MM.1S (cell line): ENCODE measurements around the gene PCOLCE2.

Experiments used
- EZH2 ChIP-seq: fragments of 300-600 bp; sonication (generic); optimal IDR thresholded peaks from 2 replicates; pipeline ENCODE3; 2017; ENCODE audit warnings: low read depth, mild to moderate bottlenecking, antibody characterized with exemption, low read length, mixed read lengths
- EZH2phosphoT487 ChIP-seq: fragments of 300-600 bp; sonication (generic); IDR thresholded peaks from 2 replicates; pipeline ENCODE4 v1.6.1; 2018; ENCODE audit warnings: antibody characterized with exemption, low read length
- TF ChIP-seq, protein P1 (sequence below): fragments of 300-600 bp; sonication (generic); IDR thresholded peaks from 2 replicates; pipeline ENCODE4 v1.5.1; 2016; ENCODE audit warnings: antibody characterized with exemption, low read length, mixed read lengths

DNA sequence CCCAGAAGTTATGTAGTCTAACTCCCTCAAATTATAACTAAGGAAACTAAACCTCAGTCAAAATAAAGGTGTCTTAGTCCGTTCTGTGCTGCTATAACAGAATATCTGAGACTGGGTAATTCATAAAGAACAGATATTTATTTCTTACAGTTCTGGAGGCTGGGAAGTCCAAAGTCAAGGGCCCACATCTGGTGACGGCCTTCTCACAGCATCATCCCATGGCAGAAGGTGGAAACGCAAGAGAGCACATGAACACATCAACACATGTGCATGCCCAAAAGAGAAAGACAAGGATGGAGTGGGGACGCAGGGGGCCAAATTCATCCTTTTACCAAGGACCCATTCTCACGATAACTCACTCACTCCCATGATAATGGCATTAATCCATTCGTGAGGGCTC is 73.1 kb downstream of the PCOLCE2 start:
- TF ChIP-seq, protein P1, sequence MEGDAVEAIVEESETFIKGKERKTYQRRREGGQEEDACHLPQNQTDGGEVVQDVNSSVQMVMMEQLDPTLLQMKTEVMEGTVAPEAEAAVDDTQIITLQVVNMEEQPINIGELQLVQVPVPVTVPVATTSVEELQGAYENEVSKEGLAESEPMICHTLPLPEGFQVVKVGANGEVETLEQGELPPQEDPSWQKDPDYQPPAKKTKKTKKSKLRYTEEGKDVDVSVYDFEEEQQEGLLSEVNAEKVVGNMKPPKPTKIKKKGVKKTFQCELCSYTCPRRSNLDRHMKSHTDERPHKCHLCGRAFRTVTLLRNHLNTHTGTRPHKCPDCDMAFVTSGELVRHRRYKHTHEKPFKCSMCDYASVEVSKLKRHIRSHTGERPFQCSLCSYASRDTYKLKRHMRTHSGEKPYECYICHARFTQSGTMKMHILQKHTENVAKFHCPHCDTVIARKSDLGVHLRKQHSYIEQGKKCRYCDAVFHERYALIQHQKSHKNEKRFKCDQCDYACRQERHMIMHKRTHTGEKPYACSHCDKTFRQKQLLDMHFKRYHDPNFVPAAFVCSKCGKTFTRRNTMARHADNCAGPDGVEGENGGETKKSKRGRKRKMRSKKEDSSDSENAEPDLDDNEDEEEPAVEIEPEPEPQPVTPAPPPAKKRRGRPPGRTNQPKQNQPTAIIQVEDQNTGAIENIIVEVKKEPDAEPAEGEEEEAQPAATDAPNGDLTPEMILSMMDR = no peak
- TF ChIP-seq EZH2 (no peak), EZH2phosphoT487 (no peak)
